ENCODE data around the gene SMIM9.
"Not testable (repeated sequence)": the region's sequence is repeated elsewhere in the genome, so short reads cannot be mapped to it uniquely, and the experiment has no call there.

SMIM9 gene

DNA sequence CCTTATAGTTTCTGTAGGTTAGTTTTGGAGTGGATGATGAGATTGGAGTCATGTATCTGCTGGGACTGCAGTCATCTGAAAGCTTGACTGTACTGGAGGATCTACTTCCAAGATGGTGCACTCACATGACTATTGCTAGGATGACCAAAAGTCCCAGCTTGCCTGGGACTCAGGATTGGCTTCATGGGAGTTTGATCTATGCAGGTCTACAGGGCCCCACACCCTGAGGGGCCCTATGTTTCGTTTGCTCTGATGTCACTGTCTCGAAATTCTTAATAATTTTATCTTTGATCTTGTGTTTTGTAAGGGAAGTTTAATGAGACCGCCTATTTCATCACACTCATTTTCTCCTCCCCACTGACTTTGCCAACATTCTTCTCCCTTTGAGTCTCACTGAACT is at the start of gene SMIM9:
Gene SMIM9, minus strand, starts transcription at position 101 of the 400 bp plus-strand sequence. CDS start 3,806 bp downstream, outside the sequence.
- no peak for DNase-seq

DNA sequence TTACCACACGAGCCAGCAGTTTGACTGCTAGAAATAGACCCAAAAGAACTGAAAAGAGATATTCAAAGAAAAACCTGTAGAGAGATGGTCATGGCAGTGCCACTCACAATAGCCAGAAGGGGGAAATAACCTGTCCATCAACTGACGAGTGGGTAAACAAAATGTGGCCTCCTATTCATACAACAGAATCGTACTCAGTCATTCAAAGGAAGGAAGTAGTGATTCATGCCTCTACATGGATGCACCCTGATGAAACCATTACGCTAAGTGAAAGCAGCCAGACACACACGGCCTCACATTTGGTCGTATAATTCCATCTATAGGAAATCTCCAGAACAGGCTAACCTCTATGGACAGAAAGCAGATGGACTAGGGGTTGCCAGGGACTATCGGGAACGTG is 49.6 kb upstream of the SMIM9 start:
- DNase-seq = not testable (repeated sequence)

DNA sequence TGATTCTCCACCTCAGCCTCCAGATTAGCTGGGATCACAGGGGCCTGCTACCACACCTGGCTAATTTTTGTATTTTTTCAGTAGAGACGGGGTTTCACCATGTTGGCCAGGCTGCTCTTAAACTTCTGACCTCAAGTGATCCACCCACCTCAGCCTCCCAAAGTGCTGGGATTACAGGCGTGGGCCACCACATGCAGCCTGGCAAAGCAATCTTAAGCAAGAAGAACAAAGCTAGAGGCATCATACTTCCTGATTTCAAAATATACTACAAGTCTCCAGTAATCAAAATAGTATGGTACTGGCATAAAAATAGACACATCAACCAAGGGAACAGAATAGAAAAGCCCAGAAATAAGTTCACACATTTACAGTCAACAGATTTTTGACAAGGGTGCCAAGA is 38.9 kb upstream of the SMIM9 start:
- DNase-seq = no peak

DNA sequence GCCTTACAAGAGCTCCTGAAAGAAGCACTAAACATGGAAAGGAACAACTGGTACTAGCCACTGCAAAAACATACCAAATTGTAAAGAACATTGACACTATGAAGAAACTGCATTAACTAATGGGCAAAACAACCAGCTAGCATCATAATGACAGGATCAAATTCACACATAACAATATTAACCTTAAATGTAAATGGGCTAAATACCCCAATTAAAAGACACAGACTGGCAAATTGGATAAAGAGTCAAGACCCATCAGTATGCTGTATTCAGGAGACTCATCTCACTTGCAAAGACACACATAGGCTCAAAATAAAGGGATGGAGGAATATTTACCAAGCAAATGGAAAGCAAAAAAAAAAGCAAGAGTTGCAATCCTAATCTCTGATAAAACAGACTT is 34.1 kb upstream of the SMIM9 start:
- not testable (repeated sequence) for DNase-seq

DNA sequence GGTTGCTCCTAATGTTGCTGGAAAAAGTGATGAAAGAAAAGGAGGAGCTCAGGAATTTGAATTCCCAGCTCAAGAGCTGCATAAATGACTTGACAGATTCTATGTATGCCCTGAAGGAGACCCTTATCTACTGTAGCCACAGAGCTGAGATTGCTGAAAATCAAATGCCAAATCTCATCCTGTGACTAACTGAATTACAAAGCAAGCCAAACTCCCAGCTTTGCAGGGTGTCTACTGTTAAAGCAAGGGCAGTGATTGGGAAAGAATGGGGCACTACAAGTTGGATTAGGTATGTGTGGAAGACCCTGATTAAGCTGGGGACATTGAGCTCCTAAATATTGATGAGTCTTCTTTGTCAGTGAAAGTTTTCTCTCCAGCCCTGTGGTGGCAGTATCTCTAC is 20.8 kb upstream of the SMIM9 start:
- DNase-seq = no peak

DNA sequence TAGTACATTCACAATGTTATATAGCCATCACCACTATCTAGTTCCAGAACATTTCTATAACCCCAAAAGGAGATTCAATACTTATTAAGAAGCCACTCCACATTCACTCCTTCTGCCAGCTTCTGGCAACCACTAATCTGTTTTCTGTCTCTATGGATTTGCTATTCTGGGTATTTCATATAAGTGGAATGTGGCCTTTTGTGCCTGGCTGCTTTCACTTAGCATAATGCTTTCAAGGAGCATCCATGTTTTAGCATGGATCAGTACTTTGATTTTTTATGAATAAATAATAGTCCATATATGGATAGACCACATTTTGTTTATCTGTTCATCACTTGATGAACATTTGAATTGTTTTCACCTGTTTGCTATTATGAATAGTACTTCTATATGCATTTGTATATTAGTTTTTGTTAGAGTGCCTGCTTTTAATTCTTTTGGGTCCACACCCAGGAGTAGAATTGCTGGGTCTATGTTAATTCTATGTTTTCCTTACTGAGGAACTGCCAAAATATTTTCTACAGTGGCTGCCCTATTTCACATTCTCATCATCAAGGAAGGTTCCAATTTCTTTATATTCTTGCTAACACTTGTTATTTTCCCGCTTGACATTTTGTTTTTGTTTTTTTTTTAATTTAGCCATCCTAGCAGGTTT is 16.6 kb upstream of the SMIM9 start:
- no peak for DNase-seq

DNA sequence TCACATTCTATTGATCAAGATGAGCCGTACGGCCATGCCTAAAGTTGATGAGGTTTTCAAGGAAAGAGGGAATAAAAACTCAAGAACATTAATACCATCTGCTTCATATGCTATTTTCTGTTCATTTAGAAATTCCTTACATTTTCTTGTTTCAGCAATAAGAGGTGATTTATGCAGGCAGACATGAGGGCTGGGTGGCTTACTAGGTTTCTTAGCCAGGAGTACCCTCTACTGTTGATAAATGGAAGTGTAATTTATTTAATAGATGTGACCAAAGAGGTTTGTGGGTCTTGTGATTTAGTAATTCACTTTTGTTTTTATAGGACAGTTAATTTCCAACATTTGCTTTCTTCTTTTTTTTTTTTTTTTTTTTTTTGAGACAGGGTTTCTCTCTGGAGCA is 6.4 kb upstream of the SMIM9 start:
- DNase-seq = no peak

DNA sequence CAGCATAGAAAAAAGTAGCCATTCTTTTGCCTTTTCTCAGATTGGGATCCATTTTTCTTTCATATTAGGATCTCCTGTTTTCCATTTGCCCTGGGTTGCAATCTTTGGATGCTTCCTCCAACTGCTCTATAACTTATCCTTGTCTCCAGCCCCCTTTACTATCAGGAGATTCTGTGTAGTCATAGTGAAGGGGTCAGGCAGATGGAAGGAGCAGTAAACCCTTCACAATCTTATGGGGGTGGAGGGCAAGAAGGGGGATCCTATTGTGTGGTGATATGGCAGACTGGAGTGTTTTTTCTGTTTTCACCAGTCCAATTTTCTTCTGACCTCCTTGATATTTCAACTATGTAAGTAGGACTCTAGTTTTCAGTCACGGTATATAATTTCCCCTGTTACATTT is 1.7 kb upstream of the SMIM9 start:
- no peak for DNase-seq

DNA sequence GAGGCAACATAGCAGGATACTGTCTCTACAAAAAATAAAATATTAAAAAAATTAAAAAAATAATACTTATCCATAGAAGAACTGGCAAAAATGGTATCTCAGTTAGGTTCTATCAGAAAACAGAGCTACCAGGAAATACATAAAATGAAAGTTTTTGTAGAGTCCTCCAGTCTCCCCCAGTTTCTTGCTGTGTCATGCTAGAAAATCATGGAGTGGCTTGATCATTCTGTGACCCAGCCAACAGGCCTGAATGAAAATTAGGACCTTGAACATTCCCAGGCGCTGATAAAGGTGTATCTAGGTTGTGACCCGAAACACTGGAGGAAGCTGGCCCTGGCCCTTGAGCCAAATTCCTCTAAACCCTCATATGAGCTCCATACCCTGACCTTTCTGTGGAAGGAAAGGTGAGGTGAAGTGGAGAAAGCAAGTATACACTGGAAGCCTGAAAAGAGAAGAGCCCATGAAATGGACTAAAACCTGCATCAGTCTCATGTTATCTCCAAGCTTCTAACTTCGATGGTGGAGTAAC is 652 bp downstream of the SMIM9 start:
- DNase-seq = no peak

DNA sequence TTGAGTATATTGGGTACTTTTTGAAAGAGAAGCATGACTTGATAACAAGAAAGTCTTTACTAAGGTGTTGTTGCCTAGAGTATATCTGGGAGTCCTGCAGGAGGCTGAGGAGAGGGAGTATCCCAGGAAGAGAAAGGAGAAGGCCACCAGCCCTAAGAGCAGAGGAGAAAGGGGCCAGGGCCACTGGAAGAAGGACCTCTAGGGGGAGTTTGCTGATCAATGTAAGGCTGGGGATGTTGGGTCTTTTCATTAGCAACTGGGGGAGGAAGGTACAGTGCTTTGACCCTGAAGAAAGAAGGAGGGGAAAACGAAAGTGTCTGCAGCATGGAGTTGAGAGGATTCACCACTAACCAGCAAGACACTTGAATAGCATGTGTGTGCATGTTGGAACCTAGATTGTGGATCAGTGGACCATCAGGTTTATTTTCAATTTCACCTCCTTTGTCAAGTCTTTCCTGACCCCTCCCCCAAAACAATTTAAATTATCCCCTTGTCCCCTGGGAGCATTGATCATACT is 4.5 kb downstream of the SMIM9 start:
- no peak for DNase-seq

DNA sequence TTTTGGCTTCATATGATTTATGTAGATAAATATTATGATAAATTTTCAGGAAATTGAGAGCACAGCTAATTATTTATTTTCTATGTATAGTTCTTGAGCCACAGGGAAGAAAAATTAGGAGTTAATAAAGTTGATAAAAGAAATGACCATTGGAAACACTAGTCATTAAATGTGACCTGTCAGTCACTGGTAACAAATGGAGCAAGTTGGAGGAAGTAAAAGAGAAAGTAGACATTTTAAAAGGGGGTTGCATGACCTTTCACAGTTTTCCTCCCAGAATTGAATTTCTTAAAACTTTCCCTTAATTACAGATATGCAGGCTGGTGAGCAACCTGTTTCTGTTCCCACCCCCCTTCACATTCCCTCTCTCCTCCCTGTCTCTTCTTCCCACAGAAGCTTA is 5.3 kb downstream of the SMIM9 start:
- DNase-seq = no peak

DNA sequence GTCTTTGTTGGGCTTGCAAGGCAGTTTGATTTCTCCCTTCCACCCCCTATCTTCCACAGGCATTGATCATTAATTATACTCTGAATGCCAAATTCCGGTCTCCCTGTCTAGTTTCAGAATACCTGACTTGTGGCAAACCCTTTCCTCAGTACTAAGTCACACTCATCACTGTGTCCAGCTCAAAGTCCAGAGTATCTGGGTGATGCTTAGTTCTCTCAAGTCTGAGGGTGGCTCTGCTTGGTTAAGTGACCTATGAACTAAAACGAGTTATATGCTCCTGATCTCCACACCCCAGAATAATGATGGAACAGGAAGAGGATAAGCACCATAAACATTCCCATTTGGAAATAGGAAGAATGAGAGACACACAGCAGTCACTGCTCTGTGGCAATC is 6.5 kb downstream of the SMIM9 start:
- DNase-seq = no peak

DNA sequence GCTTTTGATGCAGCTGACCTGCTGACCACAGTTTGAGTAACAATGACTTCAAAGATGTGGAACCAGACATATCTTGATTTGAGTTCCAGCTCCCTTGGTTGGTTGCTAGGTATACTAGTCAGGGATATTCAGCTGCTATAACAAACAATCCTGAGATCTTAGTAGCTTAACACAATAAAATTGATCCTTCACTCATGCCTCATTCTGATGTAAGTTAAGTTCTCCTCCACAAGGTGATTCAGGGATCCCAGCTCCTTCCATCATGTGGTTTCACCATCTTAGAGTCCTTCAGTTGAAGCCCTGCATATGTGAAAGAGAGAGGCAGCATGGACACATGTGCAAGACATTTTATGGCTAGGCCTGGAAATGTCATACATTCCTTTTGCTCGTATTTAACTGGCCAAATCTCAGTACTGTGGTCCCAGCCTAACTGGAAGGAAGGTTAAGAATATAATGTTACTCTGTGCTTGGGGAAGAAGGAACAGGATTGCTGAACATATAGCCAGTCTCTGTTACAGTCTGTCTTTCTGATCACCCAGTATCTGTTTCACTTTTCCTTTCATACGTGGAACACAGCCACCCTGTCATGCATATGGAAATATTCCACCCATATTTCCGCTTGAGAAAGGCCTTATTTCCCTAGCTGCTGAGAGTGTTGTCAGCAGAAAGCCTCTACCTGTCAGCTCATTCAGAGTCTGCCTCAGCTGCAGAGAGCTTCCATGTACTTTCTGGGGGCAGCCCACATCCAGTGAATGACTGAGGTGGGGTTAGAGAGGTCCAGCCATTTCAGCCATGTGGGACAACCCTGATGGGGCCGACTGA is 7.1 kb downstream of the SMIM9 start:
- DNase-seq = no peak

DNA sequence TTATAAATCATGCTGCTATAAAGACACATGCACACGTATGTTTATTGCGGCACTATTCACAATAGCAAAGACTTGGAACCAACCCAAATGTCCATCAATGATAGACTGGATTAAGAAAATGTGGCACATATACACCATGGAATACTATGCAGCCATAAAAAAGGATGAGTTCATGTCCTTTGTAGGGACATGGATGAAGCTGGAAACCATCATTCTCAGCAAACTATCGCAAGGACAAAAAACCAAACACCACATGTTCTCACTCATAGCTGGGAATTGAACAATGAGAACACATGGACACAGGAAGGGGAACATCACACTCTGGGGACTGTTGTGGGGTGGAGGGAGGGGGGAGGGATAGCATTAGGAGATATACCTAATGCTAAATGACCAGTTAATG is 8.9 kb downstream of the SMIM9 start:
- not testable (repeated sequence) for DNase-seq

DNA sequence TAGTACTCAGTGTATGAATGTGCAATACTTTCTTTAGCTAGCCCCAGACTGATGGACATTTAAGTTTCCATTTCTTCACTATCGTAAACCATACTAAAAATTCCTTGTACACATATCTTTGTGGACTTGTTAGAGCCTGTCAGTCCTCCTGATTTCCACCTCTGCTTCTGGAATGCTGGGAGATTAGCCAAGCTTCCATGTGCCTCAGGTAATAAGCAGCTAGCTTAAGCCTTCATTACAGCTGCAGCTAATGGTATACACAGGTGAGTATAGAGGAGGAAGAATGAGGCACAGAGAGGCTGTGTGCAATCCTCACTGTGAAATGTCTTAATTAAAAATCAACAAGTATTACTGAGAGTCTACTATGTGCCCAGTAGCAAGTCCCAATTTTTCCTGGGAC is 9.8 kb downstream of the SMIM9 start:
- DNase-seq = no peak

DNA sequence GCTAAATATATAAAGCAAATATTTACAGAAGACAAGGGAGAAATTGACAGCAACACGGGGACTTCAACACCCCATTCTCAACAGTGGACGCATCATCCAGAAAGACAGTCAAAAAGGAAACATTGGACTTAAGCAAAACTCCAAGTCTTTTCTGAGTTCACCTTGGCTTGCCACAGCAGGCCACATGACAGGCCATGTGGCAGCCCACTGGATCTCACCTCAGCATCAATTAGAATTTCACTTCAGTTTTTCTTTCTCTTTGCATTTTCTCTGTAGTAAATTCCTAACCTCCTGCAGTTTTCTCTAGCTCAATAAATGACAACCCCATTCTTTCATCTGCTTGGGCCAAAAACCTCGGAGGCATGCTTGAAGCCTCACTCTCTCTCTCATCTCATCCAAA is 12.4 kb downstream of the SMIM9 start:
- DNase-seq = no peak

DNA sequence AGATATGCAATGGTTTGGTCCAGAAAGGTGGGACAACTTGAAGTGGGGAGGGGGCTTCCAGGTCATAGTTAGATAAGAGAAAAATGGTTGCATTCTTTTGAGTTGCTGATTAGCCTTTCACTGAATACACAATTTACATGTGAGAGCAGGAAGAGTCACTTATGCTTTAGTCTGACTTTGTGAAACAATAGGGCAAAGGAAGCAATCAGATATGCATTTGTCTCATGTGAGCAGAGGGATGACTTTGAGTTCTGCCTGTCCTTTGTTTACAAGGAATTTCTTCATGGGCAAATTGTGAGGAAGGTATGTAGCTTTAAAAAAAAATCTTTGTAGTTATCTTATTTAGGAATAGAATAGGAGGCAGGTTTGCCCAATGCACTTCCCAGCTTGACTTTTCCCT is 12.9 kb downstream of the SMIM9 start:
- no peak for DNase-seq

DNA sequence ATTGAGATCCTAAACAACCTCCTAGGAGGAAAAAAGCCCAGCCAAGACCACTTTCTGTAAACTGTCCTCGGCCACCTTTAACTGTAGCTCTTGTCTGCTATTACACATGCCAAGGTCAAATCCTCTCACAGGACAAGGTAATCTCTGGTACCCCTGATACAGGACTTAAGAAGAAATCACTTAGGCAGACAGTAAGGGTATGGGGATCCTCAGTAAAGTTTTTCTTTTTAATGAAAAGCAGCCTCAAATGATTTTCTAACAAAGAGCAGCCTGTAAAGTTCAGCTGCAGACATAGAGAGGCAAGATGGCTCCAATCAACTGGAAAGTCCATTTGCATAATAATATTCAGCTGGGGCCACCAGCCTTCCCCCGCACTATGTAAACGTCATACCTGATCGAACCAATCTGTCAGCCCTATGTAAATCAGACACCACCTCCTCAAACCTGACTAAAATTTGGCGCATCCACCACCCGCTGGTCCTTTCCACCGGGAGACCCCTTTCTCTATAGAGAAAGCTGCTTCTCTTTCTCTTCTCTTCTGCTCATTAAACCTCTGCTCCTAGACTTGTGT is 14.6 kb downstream of the SMIM9 start:
- no peak for DNase-seq

DNA sequence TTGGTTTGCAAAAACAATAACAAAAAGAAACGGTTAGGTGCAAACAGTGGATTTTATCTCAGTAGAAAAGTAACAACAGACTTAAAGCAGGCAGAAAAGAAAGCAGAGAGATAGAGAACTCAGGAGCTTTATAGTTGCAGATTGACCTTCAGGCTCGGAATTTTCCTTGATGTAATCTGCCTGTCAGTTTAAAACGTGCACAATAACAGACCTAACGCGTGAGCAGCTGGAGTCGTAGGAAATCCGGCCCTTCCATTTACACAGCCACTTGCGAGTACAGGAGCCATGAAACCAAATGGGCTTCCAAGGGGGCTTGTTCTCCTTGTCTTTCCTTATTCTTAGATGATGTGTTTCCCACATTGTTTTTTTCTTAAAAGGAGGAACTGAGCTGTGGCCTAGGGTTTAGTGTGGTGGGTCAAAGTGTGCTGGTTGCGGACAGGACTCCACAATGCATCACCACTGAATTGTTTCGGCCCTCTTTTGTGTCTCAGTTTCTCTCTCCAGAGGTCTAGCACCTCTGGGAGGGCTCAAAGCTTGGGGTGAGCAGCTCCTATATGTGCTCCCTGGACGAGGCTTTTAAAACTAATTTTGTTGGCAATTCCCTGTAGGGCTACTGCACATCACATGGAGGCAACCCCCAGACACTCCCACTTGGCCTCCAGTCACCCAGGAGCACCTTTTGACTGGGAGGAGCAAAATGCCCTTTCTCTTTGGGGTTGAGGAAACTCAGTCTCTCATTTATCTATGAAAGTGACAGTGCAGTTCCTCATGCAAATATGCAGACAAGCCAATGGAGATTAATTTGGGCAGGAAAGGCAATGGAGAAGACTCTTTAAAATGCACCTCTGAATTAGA is 15.3 kb downstream of the SMIM9 start:
- DNase-seq = no peak

DNA sequence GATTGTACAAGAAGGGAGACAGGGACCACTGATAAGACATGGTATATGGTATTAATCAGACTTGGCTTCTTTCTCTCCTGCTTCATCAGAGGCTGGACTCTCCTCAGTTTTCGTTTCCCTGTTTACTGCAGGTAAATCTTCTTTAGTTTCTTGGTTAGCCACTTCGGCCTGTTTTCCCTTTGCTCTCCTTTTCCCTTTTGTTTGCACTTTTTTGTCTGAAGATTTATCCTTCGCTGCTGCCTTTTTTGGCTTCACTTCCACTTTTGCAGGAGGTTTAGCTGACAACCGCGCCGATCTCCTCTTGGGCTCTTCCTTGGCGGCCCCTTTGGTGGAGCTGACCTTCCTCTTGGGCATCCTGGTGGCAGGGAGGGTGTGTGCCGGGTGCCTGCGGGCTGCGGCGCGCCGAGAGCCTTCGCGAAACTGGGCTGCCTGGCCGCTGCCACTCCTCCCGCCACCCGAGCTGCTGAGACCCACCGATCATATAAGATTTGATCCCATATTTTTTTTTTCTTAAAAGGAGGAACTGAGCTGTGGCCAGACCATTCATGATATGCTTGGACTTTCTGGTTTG is 17.3 kb downstream of the SMIM9 start:
- not testable (repeated sequence) for DNase-seq

DNA sequence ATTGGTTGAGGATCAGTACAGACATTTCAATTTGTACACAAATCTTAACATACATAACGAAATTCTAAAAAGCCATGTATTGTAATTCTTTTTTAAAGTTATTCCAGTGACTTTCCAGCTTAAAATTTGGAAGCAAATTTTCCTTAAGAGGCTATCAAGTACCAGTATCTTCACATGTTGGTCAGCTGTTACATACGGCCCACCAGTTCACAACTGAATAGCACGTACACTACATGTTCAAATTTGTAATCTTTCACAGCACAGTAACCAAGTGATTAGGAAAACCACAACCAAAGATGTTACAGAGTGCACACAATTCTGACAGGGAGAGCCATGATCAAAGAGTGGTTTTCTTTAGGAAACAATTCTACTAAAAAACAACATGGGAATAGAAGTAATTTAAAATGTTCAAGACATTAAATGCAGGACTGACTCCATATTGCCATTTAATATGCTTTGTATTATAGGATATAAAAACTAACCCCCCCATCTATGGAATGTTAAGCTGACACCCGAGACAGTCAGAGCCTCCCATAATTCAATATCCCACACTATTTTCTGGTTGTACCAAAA is 18.1 kb downstream of the SMIM9 start:
- DNase-seq = not testable (repeated sequence)

DNA sequence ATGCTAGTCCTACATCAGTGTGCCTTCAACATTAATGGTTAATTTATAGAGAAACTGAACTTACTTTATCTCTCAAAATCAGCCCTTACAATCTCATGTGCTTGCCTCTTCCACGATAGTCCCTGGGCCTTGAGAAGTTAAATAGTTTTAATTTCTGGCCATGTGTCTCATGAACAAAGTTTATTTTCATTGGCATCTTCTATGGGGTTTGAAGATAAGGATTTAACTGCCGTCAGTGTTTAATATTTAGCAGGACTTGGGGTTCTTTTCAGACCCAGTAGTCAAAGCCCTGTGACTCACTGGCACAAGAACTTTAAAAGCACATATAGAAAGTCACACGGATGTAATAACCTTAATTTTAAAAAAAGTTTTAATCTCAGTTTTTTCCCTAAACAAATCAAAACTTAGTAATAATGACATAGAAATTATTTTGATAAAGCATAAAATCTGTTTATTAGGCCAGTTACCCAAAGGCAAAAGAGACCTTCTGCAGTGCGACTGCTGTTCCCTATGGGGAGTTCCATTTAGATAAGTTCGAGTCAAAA is 19.1 kb downstream of the SMIM9 start:
- no peak for DNase-seq

Measured in NK-92 treated with Interleukin-12 subunit alpha and Interleukin-12 subunit beta, amount 100 ng/mL, for 24 hours (cell line).